Body of pancreas (tissue), 4 donors: ENCODE data around the gene PML.

ENCODE experiments used
- CTCF ChIP-seq, 7 experiments: fragments of 450-650 bp in 4 of 7; fragments of 200-600 bp in 3 of 7; sonication (generic) in 3 of 7; IDR thresholded peaks; one replicate each; pipeline ENCODE4 v1.5.1; 2016 to 2019; ENCODE audit warnings: antibody characterized with exemption in 7 of 7
- POLR2A ChIP-seq, 3 donors: fragments of 450-650 bp; IDR thresholded peaks; one replicate each; pipeline ENCODE4 v1.6.1; 2016; ENCODE audit warnings: antibody characterized with exemption in 3 of 3, mild to moderate bottlenecking in 2 of 3

- TF ChIP-seq POLR2A (IDR thresholded peaks at IDR 0.05) (no peak), CTCF (IDR thresholded peaks at IDR 0.05) (no peak)
Measured at GRCh38 chr15:73969151-73969759, 25.3 kb upstream of the PML start.
